Stimulated activated CD8-positive, alpha-beta memory T cell treated with anti-CD3 and anti-CD28 coated beads, Interleukin-15, amount 100 ng/mL, for 24 hours (primary cell): ENCODE data around the gene PWWP3B.
"Not testable (repeated sequence)": the region's sequence is repeated elsewhere in the genome, so short reads cannot be mapped to it uniquely, and the experiment has no call there.

Experiments used
- DNase-seq: peaks from one replicate; pipeline ENCODE4 v3.0.0-alpha.2; 2020; ENCODE audit warnings: low read depth

The PWWP3B gene

DNA sequence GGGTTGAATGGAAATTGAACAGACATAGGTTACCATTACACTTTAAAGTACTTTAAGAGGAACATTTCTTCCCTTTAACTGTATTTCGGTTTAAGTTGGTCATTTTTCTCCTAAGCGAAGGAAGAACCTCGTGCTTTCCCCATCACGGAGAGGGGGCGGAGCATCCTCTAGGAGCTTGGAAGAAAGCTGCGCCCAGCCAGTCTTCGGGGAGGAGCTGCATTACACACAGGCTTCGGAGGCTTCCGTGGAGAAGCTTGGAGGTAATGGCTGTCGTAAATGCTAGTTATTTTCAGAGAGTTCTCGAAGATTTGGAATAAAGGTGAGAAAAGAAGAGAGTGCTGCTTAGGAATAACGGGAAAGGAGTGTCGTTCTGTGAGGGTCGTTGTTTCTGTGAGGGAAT lies at the start of gene PWWP3B:
TSS of gene PWWP3B (plus strand) at position 199 of the 400 bp plus-strand sequence. CDS start 37,128 bp downstream, outside the sequence.
- no peak for DNase-seq

DNA sequence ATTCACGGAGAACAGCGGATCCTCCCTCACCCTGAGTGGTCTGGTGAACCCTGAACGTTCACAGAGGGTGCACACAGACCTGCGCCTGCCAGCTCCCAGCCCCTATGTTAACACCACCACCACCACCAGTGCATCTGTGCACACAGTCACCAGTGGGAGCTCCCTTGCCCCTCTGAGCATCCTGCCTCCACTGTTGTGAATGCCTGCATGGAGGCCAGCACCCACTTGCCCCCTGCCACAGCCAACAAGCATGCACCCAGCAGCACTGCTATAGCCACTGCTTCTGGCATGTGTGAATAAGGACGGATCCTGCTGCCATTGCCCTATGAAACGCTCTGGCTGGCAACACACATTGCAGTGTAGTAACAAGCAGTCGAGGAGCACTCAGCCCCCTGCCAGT lies 29.1 kb upstream of the PWWP3B start:
- DNase-seq, result no peak

DNA sequence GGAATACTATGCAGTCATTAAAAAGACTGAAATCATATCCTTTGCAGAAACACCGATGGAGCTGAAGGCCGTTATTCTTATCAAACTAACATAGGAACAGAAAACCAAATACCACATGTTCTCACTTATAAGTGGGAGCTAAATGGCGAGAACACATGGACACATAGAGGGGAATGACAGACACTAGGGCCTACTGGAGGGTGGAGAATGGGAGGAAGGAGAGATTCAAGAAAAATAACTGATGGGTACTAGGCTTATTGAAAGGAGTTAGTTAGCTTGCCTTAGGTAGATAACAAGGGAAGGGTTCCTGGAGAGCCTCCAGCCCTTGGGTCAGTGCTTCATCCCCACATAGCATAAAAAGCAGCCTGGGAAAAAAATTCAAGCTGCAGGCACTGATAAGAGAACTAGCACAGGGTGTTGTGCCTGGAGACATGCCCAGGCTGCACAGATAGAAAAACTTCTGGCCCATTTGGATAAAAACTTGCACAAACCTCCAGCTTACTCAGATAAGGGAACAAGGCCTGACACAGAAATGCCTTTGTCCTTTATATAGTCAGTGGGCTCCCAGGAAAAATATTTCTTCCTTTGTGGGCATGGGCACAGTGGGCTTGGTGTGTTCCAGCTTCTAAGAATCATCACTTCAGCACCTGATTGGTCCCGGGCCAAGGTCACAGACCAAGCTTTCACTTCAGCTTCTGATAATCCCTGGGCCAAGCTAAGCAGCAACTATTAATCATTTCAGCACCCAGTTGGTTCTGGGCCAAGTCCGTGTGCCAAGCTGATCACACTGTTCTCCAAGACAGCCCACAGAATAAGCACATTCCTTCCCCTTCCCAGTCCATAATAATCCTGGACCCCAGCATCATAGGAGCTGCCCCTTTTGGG lies 23.1 kb upstream of the PWWP3B start:
- no peak for DNase-seq

GRCh38 chrX:106150701-106151100 lies 17.4 kb upstream of the PWWP3B start:
- no peak for DNase-seq

DNA sequence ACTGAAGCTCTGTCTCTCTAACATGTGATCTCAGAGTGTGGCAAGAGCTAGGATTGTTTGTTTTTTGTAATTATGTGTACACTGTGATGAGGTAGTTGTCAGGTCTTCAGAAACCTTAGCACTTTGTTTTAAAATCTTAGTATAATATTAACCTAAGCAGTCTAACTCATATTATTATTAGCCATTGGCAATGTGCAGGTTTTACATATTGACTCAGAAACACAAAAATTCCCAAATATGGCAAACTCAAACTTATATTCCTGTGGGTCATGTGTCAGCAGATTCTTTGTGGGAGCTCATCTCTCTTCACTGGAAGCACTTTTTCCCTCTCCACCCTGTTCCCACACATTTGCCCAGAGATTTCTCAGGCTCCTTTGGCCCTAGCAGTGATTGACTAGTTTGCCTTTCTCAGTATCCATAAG lies 8.2 kb upstream of the PWWP3B start:
- DNase-seq, result no peak

GRCh38 chrX:106170318-106170717 lies 2.2 kb downstream of the PWWP3B start:
- no peak for DNase-seq

- no peak for DNase-seq
These were observed 3.3 kb downstream of the PWWP3B start for GRCh38 chrX:106171293-106171820.

- DNase-seq, result no peak
These were observed 9.2 kb downstream of the PWWP3B start for GRCh38 chrX:106177106-106177981.

DNA sequence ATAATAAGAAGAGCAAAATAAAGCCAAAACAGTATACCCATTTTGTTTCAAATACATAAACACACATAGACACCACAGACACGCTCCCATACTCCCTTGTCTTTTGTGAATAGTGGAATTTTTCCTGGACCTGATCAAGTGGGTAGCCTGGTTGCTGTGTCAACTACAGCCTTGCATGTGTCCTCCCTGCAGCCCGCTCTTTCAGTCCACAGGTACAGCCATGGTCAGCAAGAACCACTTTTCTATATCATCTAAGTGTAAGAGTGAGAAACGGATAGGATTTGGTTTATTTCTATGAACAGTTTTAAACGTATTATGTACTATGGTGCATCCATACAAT lies 9.8 kb downstream of the PWWP3B start:
- DNase-seq, result no peak

- DNase-seq, result no peak
These were observed 10.7 kb downstream of the PWWP3B start for GRCh38 chrX:106178826-106179225.

GRCh38 chrX:106183685-106184084 lies 15.6 kb downstream of the PWWP3B start:
- not testable (repeated sequence) for DNase-seq

- no peak for DNase-seq
These were observed 33.5 kb downstream of the PWWP3B start for GRCh38 chrX:106201502-106202178.

DNA sequence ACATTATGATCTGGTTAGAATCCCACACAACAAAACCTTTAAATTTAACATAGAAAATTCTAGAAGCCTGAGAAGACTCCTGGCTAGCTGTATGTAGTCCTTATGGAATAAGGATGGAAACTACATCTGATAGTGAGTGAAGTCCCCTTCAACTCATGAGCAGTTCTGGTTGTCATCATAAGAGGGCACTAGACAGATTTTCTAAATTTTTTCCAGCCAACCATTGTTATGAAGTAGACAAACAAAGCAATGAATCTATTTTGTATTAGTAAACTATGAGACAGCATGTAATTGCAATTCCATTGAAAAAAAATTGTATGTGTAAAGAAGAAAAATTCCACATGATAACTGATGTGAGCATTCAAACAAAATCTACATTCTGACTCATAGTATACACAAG lies 35.2 kb downstream of the PWWP3B start:
- no peak for DNase-seq

DNA sequence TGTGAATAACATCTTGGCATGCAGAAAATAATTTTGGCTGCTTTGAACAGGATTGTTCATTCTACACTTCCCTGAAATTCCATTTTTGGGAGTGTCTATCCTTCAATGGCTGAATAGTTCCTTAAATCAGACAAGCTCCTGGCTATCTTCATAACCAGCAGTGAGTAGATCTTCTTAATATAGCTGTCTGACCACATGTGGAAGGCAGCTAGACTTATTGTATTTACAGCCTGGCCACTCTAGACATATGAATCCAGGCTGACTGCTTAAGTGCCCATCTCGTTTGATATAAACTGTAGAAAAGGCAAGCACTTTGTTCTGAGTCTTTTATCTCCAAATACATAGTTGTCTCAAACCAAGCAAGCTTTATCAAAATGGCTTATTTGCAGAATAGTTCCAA lies 40.0 kb downstream of the PWWP3B start:
- DNase-seq, result no peak
